GM12801 (cell line): ENCODE results near the gene ULK2.

ENCODE experiments used
- TF ChIP-seq, protein P1 (sequence below): IDR thresholded peaks from one replicate; pipeline ENCODE4 v1.5.1; 2011; ENCODE audit warnings: control low read depth; ENCODE audit not compliant: insufficient read length; ENCODE audit errors: extremely low read depth

ULK2 gene

DNA sequence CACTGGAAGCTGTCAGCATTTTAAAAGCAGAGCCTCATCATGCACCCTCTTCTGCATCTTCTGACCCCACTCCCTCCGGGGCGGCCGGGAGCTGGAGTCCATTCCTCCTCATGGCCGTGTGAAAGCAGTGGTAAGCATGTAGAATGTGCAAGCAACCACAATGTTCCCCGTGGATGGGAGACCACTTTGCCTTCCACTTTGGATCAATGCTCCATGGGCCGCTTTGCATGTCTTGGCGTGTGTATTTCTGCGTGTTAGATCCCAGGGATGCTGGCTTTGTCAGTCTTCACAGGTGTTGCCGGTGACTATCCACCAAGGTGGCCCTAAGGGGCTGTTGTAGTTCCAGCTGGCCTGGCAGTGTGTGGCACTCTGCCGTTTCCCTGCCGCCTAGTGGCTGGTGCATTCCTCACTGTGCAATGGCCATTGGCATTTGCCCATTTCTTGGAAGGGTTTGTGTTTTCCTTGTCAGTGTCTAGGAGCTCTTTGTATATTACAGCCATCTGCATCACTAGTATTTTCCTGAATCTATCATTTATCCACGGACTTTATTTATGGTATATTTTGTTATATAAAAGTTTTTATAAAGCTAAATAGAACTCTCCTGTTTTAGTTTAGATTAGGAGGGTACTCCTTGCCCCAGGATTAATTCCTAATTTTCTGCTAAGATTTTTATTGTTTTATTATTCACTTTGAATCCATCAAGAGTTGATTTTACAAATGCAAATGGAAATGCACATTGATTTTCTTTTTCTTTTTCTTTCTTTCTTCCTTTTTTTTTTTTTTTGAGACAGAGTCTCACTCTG lies 113.9 kb downstream of the ULK2 start:
- TF ChIP-seq, protein P1, sequence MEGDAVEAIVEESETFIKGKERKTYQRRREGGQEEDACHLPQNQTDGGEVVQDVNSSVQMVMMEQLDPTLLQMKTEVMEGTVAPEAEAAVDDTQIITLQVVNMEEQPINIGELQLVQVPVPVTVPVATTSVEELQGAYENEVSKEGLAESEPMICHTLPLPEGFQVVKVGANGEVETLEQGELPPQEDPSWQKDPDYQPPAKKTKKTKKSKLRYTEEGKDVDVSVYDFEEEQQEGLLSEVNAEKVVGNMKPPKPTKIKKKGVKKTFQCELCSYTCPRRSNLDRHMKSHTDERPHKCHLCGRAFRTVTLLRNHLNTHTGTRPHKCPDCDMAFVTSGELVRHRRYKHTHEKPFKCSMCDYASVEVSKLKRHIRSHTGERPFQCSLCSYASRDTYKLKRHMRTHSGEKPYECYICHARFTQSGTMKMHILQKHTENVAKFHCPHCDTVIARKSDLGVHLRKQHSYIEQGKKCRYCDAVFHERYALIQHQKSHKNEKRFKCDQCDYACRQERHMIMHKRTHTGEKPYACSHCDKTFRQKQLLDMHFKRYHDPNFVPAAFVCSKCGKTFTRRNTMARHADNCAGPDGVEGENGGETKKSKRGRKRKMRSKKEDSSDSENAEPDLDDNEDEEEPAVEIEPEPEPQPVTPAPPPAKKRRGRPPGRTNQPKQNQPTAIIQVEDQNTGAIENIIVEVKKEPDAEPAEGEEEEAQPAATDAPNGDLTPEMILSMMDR: no peak

DNA sequence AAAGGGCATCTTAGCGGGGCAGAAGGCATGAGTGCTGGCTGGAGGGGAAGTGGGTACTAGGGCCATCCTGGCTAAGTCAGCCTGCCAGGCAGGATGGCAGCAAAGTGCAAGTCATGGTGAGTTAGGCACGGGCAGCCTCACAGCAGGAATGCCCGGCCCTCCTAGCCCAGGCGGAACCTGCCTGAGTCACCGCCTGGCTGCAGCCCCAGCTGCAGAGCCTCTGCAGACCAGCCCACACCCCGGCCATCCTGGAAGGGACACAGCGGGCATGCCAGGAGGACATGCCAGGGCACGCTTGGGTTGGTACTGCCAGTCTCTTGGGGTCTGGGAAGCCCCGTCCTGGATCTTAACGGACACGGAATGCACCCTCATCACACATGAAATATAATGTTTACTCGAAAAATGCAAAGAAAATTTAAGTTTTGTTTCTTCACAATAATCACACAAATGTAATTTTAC lies 114.7 kb downstream of the ULK2 start:
- TF ChIP-seq, protein P1: no peak

DNA sequence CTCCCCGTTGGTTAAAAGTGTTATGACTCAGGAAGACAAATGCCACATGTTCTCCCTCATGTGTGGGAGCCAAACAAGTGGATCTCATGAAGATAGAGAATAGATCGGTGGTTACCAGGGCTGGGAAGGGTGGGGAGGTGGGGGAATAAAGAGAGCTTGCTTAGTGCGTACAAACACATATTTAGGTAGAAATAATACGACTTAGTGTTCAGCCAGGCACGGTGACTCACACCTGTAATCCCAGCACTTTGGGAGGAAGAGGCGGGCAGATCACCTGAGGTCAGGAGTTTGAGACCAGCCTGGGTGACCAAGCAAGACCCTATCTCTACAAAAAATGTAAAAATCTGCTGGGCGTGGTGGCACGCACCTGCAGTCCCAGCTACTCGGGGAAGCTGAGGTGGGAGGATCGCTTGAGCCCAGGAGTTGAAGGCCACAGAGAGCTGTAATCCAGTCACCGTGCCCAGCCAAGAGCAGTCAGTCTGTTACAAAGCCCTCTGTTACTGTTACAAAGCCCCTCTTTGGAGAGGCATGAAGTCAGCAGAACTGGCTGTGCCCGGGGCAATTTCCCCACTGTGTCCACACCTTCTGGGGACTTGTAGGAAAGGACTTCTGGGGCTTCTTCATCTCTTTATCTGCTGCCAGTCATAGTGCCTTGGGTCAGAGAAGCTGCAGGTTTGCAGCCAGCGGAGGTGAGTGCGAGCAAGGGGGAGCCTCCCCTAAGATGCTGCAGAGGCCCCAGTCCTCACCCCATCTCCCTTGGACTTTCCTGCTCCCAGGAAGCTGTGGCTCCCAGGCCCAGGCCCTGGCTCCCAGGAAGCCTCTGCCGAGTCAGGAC lies 115.3 kb downstream of the ULK2 start:
- TF ChIP-seq, protein P1: no peak

DNA sequence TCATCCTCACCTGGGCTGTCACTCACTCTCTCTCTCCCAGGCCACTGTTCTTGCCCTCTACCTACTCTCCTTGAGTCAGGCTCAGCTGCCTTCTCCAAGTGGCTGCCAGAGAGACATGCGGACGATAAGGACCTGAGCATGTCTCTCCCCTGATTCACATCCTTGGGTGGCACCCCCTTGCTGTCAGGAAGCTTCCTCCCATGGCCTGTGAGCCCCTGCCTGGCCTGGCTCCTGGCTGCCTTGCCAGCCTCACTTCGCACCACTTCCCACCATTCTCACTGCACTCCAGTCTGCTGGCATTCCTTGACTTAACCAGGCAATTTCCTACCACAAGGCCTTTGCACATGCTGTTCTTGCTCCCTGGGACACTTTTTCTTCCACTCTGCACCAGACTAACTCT lies 116.9 kb downstream of the ULK2 start:
- TF ChIP-seq, protein P1: no peak

DNA sequence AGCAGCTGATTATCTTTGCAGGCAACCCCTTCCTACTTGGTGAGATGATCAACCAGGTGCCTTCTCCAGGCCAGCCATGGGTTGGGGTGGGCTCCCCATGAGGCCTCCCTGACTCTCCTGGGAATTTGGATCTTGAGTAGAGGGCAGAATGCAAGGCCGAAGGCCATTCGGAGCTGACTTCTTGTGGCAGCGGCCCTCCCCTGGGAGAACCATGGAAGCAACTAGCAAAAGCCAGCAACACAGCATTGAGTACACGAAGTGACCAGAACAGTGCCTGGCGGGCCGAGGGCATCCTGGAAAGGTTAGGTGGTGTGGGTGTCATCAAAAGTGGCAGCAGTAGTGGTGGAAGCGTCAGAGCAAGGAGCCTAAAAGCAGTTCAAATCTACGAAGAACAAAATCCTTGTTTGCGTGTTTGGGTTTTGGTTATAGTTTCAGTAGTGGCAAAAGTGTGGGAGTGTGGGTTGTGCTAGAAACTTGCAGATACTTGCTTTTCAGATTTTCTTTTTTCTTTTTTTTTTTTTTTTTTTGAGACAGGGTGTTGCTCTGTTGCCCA lies 117.6 kb downstream of the ULK2 start:
- TF ChIP-seq, protein P1: no peak

DNA sequence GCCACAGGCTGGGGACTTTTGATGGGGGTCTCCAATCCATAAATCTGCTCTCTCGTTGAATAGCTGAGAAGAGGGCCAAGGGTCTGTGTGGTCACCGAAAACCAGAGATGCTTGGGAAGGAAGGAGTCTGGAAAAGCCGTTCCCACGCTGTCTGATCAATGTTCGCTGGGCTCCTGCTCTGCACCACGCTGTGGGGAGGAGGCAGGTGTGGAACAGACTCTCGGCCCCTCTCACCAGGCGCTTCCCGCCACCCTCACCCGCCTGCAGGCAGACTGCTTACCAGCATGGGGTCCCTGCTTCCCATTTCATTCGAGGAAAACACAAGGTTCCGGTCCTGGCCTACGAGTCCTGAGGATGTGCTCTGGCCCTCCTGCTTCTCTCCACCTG lies 118.9 kb downstream of the ULK2 start:
- TF ChIP-seq, protein P1: no peak
